ENCODE measurements around the gene PPCDC. TPM values are rescaled to one million over a fixed set of nuclear protein-coding genes. Genes with fewer than 3 reads are reported as not detected.

PPCDC gene
- polyA plus RNA-seq, 1 of the 3 experiments (the other 2 are of a cell fraction), result 19.8 TPM

- DNase-seq, result no peak
- Histone ChIP-seq H3K9me3 (no peaks in the 10 kb centered on the region), H3K9ac (no peak overlapping the region), H3K36me3 (replicated peaks in 1 of 2; ENCODE audit: control insufficient read depth in 1 of 2, insufficient read depth in 2 of 2, low read length in 1 of 2) (no peaks in the 10 kb centered on the region), H3K4me3 (ENCODE audit: low read depth in 2 of 2, low read length in 1 of 2) (no peak overlapping the region), H3K79me2 (ENCODE audit: insufficient read depth) (no peaks in the 10 kb centered on the region), H3K27me3 (ENCODE audit: insufficient read depth) (no peaks in the 10 kb centered on the region), H3K4me1 (ENCODE audit: control insufficient read depth in 1 of 2, insufficient read depth in 2 of 2, low read depth in 1 of 2, low read length in 1 of 2) (peaks cover 0 to 4% of the 10 kb centered on the region in 2 experiments; a peak in 1 of 4 replicates), H4K20me1 (ENCODE audit: insufficient read depth) (no peaks in the 10 kb centered on the region), H3F3A (replicated peaks; ENCODE audit: insufficient read depth) (peaks cover 5% of the 10 kb centered on the region), H2AFZ (ENCODE audit: low read depth) (no peak overlapping the region), H3K4me2 (no peak overlapping the region), H3K9me2 (no peaks in the 10 kb centered on the region), H3K27ac (ENCODE audit: low read depth in 2 of 2, low read length in 1 of 2) (no peak overlapping the region)
- TF ChIP-seq CTCF (IDR thresholded peaks at IDR 0.05) (0 out of 2 replicates have a peak, but pooled peaks have one; percentile 13), NFIC (IDR thresholded peaks at IDR 0.05; ENCODE audit: borderline replicate concordance) (no peak), FOXJ3 (CRISPR knock-in tag; IDR thresholded peaks at IDR 0.05) (no peak), USF1 (IDR thresholded peaks at IDR 0.05; ENCODE audit: borderline replicate concordance, low read depth) (no peak)
- WGBS (ENCODE audit: low lambda C conversion rate), result 64% methylated on average over 1 of the region's 1 CpG
- POLR2A ChIA-PET, result no interaction called here
- CTCF ChIA-PET, result interaction anchor here (0.6 to 1.5 kb wide), 5 partner anchors 12 to 84 kb away, joined by 3 to 5 read pairs (median 3); no protein-coding TSS in a partner anchor
These were observed 47.2 kb upstream of the PPCDC start for GRCh38 chr15:74976159-74976558.

GRCh38 chr15:74977599-74977998, 45.8 kb upstream of the PPCDC start:
- no peak for DNase-seq
- POLR2A ChIA-PET, result interaction anchor here (2.2 kb wide), 1 partner anchor 21 kb away, joined by 8 read pairs; the partner anchor contains the start of gene RPP25

GRCh38 chr15:74978077-74978476, 45.3 kb upstream of the PPCDC start:
- POLR2A ChIA-PET, result interaction anchor here (2.2 kb wide), 1 partner anchor 21 kb away, joined by 8 read pairs; the partner anchor contains the start of gene RPP25
- WGBS (ENCODE audit: low lambda C conversion rate), result 94% methylated on average over 1 of the region's 1 CpG
- CTCF ChIA-PET, result interaction anchor here (0.7 to 1.4 kb wide), 5 partner anchors 10 to 45 kb away, joined by 3 to 9 read pairs (median 3); partner anchors contain the start of gene PPCDC
- TF ChIP-seq REST (IDR thresholded peaks at IDR 0.05; ENCODE audit: low read depth, low read length), result no peak
- TF ChIP-seq RXRA (IDR thresholded peaks at IDR 0.05; ENCODE audit: borderline replicate concordance, low read depth), result no peak
- TF ChIP-seq SMC3 (IDR thresholded peaks at IDR 0.05; ENCODE audit: low read depth, low read length), result no peak
- TF ChIP-seq USF1 (IDR thresholded peaks at IDR 0.05; ENCODE audit: borderline replicate concordance, low read depth), result no peak
- TF ChIP-seq USF2 (IDR thresholded peaks at IDR 0.05; ENCODE audit: borderline replicate concordance, low read depth, low read length), result no peak
- no peak for TF ChIP-seq FOXM1 (IDR thresholded peaks at IDR 0.05; ENCODE audit: low read depth)

More at GRCh38 chr15:74977599-74977998, 45.8 kb upstream of the PPCDC start:
- WGBS (ENCODE audit: low lambda C conversion rate), result 54% methylated on average over 4 of the region's 4 CpGs
- H3K4me1 ChIP-seq (ENCODE audit: control insufficient read depth in 1 of 2, insufficient read depth in 2 of 2, low read depth in 1 of 2, low read length in 1 of 2), result peaks cover 0 to 4% of the 10 kb centered on the region in 2 experiments; a peak in 1 of 4 replicates
- no peak overlapping the region for H3K27ac ChIP-seq (ENCODE audit: low read depth in 2 of 2, low read length in 1 of 2)
- H3K4me3 ChIP-seq (ENCODE audit: low read depth in 2 of 2, low read length in 1 of 2), result no peak overlapping the region
- H3K9ac ChIP-seq, result no peak overlapping the region
- no peaks in the 10 kb centered on the region for H3K9me3 ChIP-seq
- H2AFZ ChIP-seq (ENCODE audit: low read depth), result no peak overlapping the region
- H4K20me1 ChIP-seq (ENCODE audit: insufficient read depth), result no peaks in the 10 kb centered on the region
- TF ChIP-seq TAF1 (IDR thresholded peaks at IDR 0.05; ENCODE audit: borderline replicate concordance, low read depth, low read length) (no peak), JUND (IDR thresholded peaks at IDR 0.05) (no peak)
- no peak overlapping the region for H3K4me2 ChIP-seq
- no peaks in the 10 kb centered on the region for H3K36me3 ChIP-seq (replicated peaks in 1 of 2; ENCODE audit: control insufficient read depth in 1 of 2, insufficient read depth in 2 of 2, low read length in 1 of 2)
- H3K9me2 ChIP-seq, result no peaks in the 10 kb centered on the region
- no peaks in the 10 kb centered on the region for H3K79me2 ChIP-seq (ENCODE audit: insufficient read depth)
- no peaks in the 10 kb centered on the region for H3K27me3 ChIP-seq (ENCODE audit: insufficient read depth)
- peaks cover 5% of the 10 kb centered on the region for H3F3A ChIP-seq (replicated peaks; ENCODE audit: insufficient read depth)
- CTCF ChIA-PET, result interaction anchor here (0.7 to 1.3 kb wide), 3 partner anchors 10 to 27 kb away, joined by 3 to 9 read pairs (median 3); no protein-coding TSS in a partner anchor

More at GRCh38 chr15:74978077-74978476, 45.3 kb upstream of the PPCDC start:
- H3K4me3 ChIP-seq (ENCODE audit: low read depth in 2 of 2, low read length in 1 of 2), result no peak overlapping the region
- no peak overlapping the region for H3K9ac ChIP-seq
- H3K36me3 ChIP-seq (replicated peaks in 1 of 2; ENCODE audit: control insufficient read depth in 1 of 2, insufficient read depth in 2 of 2, low read length in 1 of 2), result no peaks in the 10 kb centered on the region
- peaks cover 0 to 4% of the 10 kb centered on the region in 2 experiments; a peak in 1 of 4 replicates for H3K4me1 ChIP-seq (ENCODE audit: control insufficient read depth in 1 of 2, insufficient read depth in 2 of 2, low read depth in 1 of 2, low read length in 1 of 2)
- no peak overlapping the region for H2AFZ ChIP-seq (ENCODE audit: low read depth)
- H3K9me2 ChIP-seq, result no peaks in the 10 kb centered on the region
- no peak overlapping the region for H3K4me2 ChIP-seq
- H3F3A ChIP-seq (replicated peaks; ENCODE audit: insufficient read depth), result peaks cover 5% of the 10 kb centered on the region
- DNase-seq, result no peak
- H3K9me3 ChIP-seq, result no peaks in the 10 kb centered on the region
- H3K27ac ChIP-seq (ENCODE audit: low read depth in 2 of 2, low read length in 1 of 2), result no peak overlapping the region
- no peaks in the 10 kb centered on the region for H3K27me3 ChIP-seq (ENCODE audit: insufficient read depth)
- H4K20me1 ChIP-seq (ENCODE audit: insufficient read depth), result no peaks in the 10 kb centered on the region
- no peaks in the 10 kb centered on the region for H3K79me2 ChIP-seq (ENCODE audit: insufficient read depth)
